DND-41 (cell line): Measurements from ENCODE around the gene PRR7.

Source experiments
- ATAC-seq: fragments of 200-7000 bp; cut with Tn5 transposase; 3 replicates; pipeline ENCODE4 v1.9.1; 2021; ENCODE audit warnings: low read depth; ENCODE audit not compliant: insufficient read depth
- DNase-seq: peaks from one replicate; pipeline ENCODE4 v3.0.0-alpha.2; 2020
- H2AFZ ChIP-seq: 2 replicates; pipeline ENCODE4 v1.6.0; 2012; ENCODE audit warnings: low read depth, low read length
- H3K27ac ChIP-seq: 2 replicates; pipeline ENCODE4 v1.5.1; 2012; ENCODE audit warnings: low read length, inconsistent platforms
- H3K27me3 ChIP-seq: fragments of 200-600 bp; sonication (generic); 2 replicates; pipeline ENCODE4 v1.6.0; 2012; ENCODE audit warnings: low read length, mild to moderate bottlenecking, inconsistent platforms; ENCODE audit not compliant: insufficient read depth, poor library complexity
- H3K36me3 ChIP-seq: 2 replicates; pipeline ENCODE4 v1.5.1; 2012; ENCODE audit warnings: low read length, inconsistent platforms; ENCODE audit not compliant: insufficient read depth
- H3K4me1 ChIP-seq: 2 replicates; pipeline ENCODE4 v1.5.1; 2012; ENCODE audit warnings: mild to moderate bottlenecking, low read length; ENCODE audit not compliant: insufficient read depth
- H3K4me2 ChIP-seq: 2 replicates; pipeline ENCODE4 v1.6.0; 2012; ENCODE audit warnings: mild to moderate bottlenecking, moderate library complexity, low read length, inconsistent platforms; ENCODE audit not compliant: insufficient read depth
- H3K4me3 ChIP-seq, 2 experiments: fragments of 200-600 bp in 1 of 2; shearing (Covaris generic) in 1 of 2; 2 replicates each; pipeline ENCODE4 v1.5.1; 2012 to 2016; ENCODE audit warnings: inconsistent platforms in 2 of 2, low read length in 2 of 2, mild to moderate bottlenecking in 2 of 2, low read depth in 1 of 2, moderate library complexity in 1 of 2
- H3K79me2 ChIP-seq: 2 replicates; pipeline ENCODE4 v1.6.0; 2012; ENCODE audit warnings: low read length, inconsistent platforms; ENCODE audit not compliant: insufficient read depth
- H3K9ac ChIP-seq: 2 replicates; pipeline ENCODE4 v1.6.0; 2012; ENCODE audit warnings: low read depth, mild to moderate bottlenecking, inconsistent platforms, low read length, moderate library complexity
- H3K9me3 ChIP-seq: 2 replicates; pipeline ENCODE4 v1.5.1; 2012; ENCODE audit warnings: low read length, moderate library complexity, mild to moderate bottlenecking, inconsistent platforms; ENCODE audit not compliant: insufficient read depth, severe bottlenecking
- H4K20me1 ChIP-seq: 2 replicates; pipeline ENCODE4 v1.6.0; 2012; ENCODE audit warnings: low read length; ENCODE audit not compliant: insufficient read depth
- CTCF ChIP-seq: IDR thresholded peaks from 2 replicates; pipeline ENCODE4 v1.5.1; 2012; ENCODE audit warnings: borderline replicate concordance, low read length, moderate library complexity, mild to moderate bottlenecking; ENCODE audit not compliant: poor library complexity, severe bottlenecking; ENCODE audit errors: extremely low read depth
- EZH2 ChIP-seq: IDR thresholded peaks from 3 replicates; pipeline ENCODE4 v1.6.1; 2012; ENCODE audit warnings: borderline replicate concordance, low read depth, mild to moderate bottlenecking, moderate library complexity, low read length, inconsistent platforms; ENCODE audit not compliant: severe bottlenecking

The PRR7 gene

GRCh38 chr5:177454397-177455035 is 7.9 kb downstream of the PRR7 start:
- ATAC-seq: peak; percentile 57
- Histone ChIP-seq H3K9me3 (no peaks in the 10 kb centered on the region), H3K4me2 (peak overlapping the region; percentile 98), H3K27ac (peak overlapping the region; percentile 56; the same call in 1 of the 2 replicates), H3K4me1 (peaks cover 30% of the 10 kb centered on the region), H3K4me3 (peak overlapping the region; percentile 24 to 75; a peak in 3 of 4 replicates), H3K79me2 (no peaks in the 10 kb centered on the region), H4K20me1 (peaks cover 60% of the 10 kb centered on the region), H2AFZ (peak overlapping the region; percentile 72), H3K27me3 (peaks cover 5% of the 10 kb centered on the region), H3K9ac (peak overlapping the region; percentile 67), H3K36me3 (peaks cover 22% of the 10 kb centered on the region)
- TF ChIP-seq CTCF (peak; percentile 95), EZH2 (no peak)
- peak; percentile 89 for DNase-seq

- Histone ChIP-seq H3K4me1 (peaks cover 30% of the 10 kb centered on the region), H2AFZ (peak overlapping the region; percentile 72), H3K79me2 (no peaks in the 10 kb centered on the region), H3K27me3 (no peaks in the 10 kb centered on the region), H3K9me3 (no peaks in the 10 kb centered on the region), H3K4me3 (peak overlapping the region; percentile 24 to 75; a peak in 3 of 4 replicates), H3K9ac (peak overlapping the region; percentile 67), H4K20me1 (peaks cover 59% of the 10 kb centered on the region), H3K36me3 (peaks cover 28% of the 10 kb centered on the region), H3K27ac (peak overlapping the region; percentile 56), H3K4me2 (peak overlapping the region; percentile 98)
- ATAC-seq: peak; percentile 70
- peak; percentile 86 for DNase-seq
- TF ChIP-seq EZH2 (no peak), CTCF (peak; percentile 81)
Measured at GRCh38 chr5:177455036-177455660, 8.5 kb downstream of the PRR7 start.

- H3K4me3 ChIP-seq: peak overlapping the region; percentile 24 to 75; a peak in 3 of 4 replicates
- H3K79me2 ChIP-seq: no peaks in the 10 kb centered on the region
- H3K36me3 ChIP-seq: peaks cover 30% of the 10 kb centered on the region
- H2AFZ ChIP-seq: peak overlapping the region; percentile 72
- ATAC-seq (peak; percentile 48), DNase-seq (peak; percentile 93)
- TF ChIP-seq EZH2 (no peak), CTCF (peak; percentile 95)
- no peaks in the 10 kb centered on the region for H3K27me3 ChIP-seq
- H4K20me1 ChIP-seq: peaks cover 56% of the 10 kb centered on the region
- H3K9ac ChIP-seq: peak overlapping the region; percentile 67
- H3K4me1 ChIP-seq: peaks cover 30% of the 10 kb centered on the region
- H3K9me3 ChIP-seq: no peaks in the 10 kb centered on the region
- H3K4me2 ChIP-seq: peak overlapping the region; percentile 98
- peak overlapping the region; percentile 52 for H3K27ac ChIP-seq
Measured at GRCh38 chr5:177455661-177456590, 9.3 kb downstream of the PRR7 start.
